RCC 7860 (cell line): ENCODE measurements around the gene DHX32.

Experiments
- DNase-seq: peaks from one replicate; pipeline ENCODE4 v3.0.0-alpha.2; 2015; ENCODE audit warnings: low spot score
- FAIRE-seq: peaks from 2 replicates; lab custom pipeline; 2012; peaks lifted over from hg19 to GRCh38; lab: Jason Lieb, UNC

Gene DHX32

DNA sequence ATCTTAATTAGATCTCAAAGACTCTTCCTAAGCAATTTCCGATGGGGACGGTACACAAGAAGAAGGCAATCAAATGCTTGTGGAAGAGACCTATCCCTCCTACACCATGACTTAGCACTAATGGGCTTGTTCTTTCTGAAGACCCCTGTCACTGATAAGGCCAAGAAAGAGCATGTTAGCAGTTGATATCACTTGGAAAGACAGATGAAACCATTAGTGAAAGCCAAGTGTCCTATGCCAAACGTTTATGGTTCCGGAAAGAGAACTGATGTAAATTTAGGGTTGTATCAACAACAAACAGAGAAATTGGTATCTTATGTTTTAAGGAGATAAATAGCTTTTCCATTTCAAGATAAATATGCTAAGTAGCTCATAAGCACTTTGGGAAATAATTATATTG, 64.5 kb downstream of the DHX32 start:
- DNase-seq = no peak
- no peak for FAIRE-seq

- FAIRE-seq (no peak), DNase-seq (no peak)
Measured at GRCh38 chr10:125815764-125816163, 65.3 kb downstream of the DHX32 start.

DNA sequence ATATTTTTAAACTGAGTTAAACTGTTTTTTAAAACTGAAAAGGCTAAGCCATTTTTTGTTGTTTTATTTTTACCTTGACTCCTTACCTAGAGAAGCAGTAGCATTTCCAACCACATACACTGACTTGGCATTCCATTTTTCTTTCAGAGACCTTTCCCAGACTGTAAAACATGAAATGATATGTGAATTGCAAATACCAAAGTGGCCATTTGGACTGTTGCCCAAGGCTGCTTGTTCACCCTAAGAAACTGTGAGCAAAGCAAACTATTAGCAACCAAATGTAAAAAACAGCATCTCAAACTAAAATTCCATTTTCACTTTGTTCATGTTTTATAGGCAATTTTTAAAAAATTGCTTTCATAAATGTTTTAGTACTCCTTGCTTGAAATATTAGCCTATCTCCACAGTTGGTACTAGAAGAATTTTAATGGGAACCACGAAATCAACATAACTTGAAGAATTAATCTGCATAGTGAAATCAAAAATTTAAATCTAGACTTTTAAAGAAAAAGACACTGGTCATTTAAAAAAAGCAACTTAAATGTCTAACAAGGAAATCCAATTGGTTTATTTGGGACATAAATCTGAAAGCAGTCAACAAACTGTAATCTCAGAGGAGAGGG, 68.9 kb downstream of the DHX32 start:
- no peak for FAIRE-seq
- DNase-seq = no peak

- DNase-seq = no peak
- FAIRE-seq = no peak
Measured at GRCh38 chr10:125811251-125811650, 69.8 kb downstream of the DHX32 start.

DNA sequence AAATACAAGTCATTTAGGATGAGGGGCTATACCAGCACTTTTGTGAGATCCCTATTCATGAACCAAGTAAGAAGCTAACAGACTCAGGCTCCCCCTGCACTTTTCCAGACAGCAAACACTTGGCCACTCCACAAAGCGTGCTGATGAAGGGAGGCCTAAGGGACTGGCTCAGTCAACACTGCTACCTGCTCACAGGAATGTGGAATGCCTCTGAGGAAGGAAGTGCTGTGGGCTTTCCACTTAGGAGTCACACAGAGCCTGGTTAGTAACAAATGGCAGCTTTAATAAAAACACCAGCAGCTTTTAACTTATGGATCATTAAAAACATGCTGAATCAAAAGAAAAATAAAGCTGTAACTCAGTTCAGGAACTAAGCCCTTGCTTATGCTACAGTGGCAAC, 73.0 kb downstream of the DHX32 start:
- no peak for DNase-seq
- FAIRE-seq = no peak

GRCh38 chr10:125802739-125803138, 78.4 kb downstream of the DHX32 start:
- no peak for DNase-seq
- FAIRE-seq = no peak

- DNase-seq (no peak), FAIRE-seq (no peak)
Measured at GRCh38 chr10:125802131-125802530, 79.0 kb downstream of the DHX32 start.

- DNase-seq (no peak), FAIRE-seq (no peak)
Measured at GRCh38 chr10:125801574-125801973, 79.5 kb downstream of the DHX32 start.

DNA sequence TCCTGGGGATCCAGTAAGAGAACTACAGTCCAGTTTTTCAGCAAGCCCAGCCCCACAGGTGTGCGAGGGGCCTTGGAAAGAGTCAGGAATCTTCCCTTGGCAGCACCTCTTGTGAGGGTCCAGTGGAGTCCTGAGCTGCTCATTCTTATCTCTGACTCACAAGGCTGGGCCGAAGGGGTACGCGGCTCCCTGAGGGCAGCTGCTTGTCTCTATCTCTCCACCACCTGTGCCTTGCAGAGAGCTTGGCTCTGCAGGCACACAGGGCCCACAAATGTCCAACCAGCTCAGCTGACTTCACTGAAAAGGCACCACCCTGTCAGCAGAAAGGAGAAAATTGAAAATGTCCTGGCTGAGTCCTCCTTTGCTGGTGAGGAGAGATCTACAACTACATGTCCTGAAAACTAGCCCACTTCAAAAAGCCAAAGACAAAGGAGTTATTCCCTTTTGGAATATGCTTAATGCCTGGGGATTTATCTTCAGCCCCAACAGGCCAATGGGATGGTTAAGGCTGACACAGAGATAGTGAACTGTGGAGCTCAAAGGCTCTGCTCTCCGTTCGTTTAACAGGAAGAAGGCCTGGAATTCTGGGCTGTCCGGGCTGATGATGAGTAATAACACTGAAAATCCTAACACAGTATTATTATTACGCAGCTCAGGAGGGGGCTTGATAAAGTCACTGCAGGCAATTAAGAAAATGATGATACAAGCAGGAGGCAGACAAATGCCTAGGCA, 81.5 kb downstream of the DHX32 start:
- DNase-seq (no peak), FAIRE-seq (no peak)

DNA sequence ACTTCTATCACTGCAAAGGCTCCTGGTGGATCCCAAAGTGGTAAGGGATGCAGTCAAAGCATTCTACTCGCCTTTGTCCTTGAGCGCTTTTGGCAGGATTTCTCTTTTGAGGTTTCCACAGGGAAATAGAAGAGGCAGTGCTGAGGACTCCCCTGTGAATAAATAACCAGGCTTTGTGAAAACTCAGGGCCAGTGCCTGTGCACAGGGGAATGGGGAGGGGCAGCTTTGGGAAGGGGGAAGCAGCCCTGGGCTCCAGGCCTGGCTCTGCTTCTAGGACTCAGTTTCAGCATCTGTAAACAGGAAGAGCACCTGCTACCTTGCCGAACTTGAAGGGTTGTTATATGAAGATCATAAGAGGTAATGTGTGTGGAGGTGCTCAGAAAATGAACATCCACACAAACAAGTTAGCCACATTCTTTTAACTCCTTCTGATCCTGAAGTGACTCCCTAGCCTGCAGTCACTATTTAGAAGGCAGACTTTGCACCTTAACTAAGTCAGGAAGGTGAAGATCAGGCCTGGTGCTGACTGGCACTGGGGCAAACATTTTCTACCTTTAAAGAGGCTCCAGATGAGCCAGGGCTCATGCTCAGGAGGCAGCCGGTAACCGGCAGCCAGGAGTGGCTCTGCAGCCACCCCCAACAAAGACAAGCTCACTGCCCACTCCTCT, 83.0 kb downstream of the DHX32 start:
- DNase-seq (no peak), FAIRE-seq (no peak)

DNA sequence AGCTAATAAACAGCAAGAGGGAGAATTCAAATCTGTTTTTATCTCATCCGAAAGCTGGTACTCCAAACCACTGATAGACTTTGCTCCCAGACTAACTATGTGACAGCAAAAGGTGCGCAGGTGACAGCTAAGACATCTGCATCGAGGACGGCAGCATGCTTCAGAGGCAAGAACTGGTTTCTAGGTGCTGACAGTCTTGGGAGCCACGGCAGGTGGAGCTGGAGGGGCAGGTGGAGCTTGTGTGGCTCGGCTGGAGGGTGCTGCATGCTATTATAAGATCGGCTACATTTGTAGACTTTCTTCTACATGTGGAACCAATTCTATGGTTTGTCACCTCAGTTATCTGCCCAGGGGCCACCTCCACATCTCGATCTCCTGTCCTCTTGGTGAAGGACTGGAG, 83.7 kb downstream of the DHX32 start:
- FAIRE-seq (no peak), DNase-seq (no peak)

DNA sequence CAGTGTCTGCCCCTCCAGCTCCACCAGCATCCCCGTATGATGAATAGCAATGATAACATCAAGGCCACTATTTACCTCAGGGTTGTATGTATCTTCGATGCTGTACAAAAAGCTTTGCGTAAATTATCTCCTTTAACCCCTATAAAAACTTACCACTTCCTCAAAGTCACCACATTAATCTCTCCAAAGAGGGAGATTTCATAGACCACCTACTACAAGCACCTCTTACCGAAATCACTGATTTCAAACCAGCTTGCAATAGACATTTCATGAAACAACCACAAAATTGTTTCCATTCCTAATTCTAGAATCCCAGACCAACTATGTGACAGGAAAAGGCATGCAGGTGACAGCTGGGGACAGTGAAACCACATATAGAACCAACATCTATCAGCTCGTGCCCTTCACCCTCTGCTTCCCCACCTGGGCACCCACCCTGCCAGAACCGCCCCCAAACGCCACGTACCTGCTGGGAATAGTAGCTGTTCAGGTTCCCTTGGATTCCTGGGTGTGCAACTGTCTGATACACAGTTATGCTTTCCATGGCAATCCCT, 85.4 kb downstream of the DHX32 start:
- DNase-seq = no peak
- no peak for FAIRE-seq

DNA sequence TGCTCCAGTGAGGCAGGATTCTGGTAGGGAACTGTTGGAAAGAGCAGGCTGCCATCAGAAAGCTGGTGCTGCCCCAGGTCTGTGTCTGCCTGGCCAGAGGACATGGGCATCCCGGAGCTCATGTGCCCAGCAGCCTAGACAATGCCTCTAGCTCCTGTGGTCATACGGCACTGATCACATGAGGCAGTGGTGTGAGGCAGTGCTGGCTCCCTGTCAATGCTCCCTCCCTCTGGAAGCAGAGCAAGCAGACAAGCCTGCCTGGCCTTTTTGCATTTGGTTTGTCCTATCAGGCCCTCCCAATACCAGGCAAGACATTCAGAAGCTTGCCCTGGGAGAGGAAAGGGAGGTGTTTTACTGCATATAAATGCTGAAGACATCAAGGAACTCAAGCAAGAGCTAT, 86.0 kb downstream of the DHX32 start:
- FAIRE-seq = no peak
- no peak for DNase-seq

DNA sequence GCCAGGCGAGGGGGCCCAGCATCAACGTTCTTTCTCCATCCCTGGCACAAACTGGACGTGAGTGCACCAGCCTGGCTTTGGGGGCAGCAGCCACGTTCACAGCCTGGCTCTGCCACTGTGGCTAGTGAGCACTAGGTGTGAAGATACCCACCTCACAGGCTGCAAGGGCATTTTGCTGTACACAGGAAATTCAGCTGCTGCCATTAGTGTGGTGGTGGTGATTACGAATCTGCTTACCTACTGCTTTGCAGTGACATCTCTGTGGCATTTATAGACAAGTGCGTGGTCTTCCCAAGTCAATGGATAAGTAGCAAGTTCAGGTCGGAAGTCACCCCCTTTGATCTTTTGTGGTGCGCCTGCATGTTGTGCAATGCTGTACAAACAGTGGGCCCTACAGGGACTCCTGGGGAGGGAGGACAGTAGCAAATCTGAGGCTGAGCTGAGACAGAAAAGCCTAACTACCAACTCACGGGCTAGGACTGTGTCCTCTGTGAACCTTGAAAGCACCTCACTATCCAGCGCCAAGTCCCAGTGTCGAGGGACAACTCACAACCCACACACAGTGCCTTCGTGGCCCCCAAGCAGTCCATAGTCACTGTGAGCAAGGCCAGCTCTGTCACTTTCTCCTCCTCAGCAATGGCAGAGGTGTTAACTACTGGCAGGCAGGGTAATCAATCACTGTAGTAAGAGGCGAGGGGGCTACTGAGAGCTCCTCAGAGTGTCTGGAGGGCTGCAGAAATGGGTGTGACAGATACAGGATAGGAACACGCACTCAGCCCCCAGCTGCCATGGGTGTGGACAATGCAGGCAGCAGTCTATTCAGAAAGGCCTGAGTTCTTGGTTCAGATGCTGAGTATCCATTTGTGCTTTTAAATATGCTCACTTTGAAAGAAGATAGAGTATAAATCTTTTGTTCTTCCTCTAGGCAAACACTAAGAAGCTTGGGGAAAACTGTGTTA, 88.5 kb downstream of the DHX32 start:
- no peak for DNase-seq
- no peak for FAIRE-seq

GRCh38 chr10:125788156-125789034, 92.7 kb downstream of the DHX32 start:
- FAIRE-seq (no peak), DNase-seq (no peak)
